ENCODE measurements around the gene GLMP.
"Not testable (repeated sequence)": the region's sequence is repeated elsewhere in the genome, so short reads cannot be mapped to it uniquely, and the experiment has no call there.

The GLMP gene, protein sequence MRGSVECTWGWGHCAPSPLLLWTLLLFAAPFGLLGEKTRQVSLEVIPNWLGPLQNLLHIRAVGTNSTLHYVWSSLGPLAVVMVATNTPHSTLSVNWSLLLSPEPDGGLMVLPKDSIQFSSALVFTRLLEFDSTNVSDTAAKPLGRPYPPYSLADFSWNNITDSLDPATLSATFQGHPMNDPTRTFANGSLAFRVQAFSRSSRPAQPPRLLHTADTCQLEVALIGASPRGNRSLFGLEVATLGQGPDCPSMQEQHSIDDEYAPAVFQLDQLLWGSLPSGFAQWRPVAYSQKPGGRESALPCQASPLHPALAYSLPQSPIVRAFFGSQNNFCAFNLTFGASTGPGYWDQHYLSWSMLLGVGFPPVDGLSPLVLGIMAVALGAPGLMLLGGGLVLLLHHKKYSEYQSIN

DNA sequence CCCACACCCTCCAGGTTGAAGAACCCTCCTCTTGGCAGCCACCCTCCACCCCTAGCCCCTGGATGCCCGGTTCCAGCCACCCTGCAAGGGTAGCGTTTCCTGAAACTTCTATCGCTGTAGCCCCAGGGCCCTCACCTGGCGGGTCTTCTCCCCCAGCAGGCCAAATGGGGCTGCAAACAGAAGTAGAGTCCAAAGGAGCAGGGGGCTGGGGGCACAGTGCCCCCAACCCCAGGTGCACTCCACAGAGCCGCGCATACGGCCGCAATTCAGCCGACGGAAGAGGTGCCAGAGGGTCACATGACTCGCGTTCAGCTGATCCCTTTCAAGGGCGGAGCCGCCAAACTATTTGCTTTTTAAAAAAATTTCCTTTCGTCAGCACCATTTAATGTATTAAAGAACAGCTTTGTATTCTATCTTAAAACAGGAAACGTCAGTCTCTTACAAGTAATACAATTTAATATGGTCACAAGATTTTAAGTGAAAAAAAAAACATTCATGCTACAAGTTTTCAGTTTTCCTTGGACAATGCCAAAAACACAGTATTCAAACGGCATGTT lies at the start of gene GLMP:
Gene GLMP (minus strand): TSS at position 289 of the 557 bp plus-strand sequence. CDS start 34 bp downstream, at position 255.
- DNase-seq (ENCODE audit: low read depth) = peak; percentile 17

DNA sequence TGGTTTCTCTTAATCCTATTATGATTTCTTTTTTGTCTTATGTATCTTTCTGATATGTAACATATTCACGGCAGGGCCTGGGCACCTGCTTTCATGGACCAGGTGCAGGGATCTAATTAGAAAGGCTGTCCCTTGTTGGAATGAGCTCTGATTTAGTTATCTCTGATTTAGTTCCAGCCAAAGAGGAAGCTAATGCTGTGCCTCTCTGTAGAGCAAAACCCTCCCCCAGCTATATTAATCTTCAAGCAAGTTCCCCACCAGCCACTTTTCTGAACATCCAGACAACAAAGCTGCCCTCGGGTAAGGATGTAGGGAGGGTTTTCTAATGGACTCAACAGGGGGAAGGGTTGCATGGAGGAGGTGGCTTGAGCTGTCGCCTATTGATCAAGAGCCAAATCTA lies 48.9 kb upstream of the GLMP start:
- no peak for DNase-seq (ENCODE audit: low read depth)

DNA sequence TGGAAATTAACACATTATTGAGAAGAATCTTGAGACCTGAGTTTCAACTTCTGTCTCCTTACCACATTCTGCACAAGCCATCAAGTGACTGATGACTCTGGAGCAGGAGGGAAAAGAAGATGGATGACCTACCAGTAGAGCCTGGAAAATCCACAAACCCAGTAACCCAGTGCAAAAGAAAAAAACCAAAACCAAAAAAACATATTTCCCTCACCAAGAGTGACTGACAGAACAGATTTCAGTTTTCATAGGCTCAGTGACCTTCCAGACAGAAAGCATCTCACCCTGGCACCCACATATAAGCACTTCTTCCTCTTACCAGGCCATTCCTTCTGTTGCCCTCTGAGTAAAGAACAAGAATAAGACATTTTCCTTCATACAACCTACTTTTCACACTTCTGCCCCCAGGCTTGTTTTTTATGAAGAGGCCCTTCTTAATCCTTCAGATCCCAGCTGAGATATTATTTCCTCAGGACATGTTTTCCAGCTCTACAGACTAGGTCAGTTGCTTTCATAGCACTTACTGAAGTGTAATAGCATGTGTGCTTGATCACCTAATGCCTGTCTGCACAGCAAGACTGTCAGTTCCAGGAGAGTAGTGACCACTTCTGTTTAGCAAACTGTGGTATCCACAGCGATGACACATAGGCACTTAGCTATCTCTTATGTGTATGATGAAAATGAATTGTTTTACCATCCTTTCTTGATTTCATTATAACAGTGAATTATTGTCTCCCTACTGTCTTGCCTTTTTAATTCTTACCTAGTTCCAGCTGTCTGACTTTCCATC lies 46.9 kb upstream of the GLMP start:
- no peak for DNase-seq (ENCODE audit: low read depth)

DNA sequence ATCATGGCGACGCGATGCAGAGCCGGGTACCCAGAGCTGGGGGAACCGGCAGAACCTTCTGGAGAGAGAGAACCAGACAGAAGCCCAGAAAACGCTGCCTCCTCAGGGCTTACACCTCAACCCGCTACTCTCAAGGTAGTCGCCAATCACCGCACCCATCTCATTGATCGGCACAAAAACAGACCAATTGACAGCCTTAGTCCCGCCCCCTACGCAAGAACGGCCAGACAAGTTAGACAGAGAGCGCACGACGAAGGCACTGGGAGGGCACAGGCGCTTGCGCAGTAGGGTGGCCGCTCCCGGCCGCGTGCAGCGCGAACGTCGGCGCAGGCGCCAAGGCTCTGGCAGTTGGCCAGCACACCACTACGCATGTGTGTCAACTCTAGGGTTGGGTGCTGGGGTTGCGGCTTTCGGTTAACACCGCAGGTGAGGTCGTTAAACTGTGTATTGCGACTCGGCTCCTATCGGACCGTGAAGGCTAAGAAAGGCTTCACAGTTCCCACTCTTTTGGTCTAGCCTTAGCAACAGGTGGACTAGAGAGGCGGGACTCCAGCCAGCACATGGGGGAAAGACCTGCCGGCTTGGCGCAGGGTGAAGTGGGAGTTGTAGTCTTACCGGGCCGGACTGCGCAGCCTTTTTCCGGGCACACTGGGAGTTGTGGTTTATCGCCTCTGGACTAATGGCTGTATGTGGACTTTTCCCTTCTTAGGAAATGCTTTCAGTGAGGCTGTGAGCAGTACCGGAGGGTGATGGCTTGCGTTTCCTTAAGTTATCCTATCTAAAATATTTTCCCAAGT lies 42.9 kb upstream of the GLMP start, which contains the start of the genes CCT3 and TSACC:
Gene CCT3 (minus strand): TSS at position 113 of the 797 bp plus-strand sequence. CDS start 108 bp downstream, at position 5.
Gene TSACC (plus strand): TSS at position 347 of the 797 bp plus-strand sequence. CDS start 1,232 bp downstream, outside the sequence.
- peak; percentile 97 for DNase-seq (ENCODE audit: low read depth)

DNA sequence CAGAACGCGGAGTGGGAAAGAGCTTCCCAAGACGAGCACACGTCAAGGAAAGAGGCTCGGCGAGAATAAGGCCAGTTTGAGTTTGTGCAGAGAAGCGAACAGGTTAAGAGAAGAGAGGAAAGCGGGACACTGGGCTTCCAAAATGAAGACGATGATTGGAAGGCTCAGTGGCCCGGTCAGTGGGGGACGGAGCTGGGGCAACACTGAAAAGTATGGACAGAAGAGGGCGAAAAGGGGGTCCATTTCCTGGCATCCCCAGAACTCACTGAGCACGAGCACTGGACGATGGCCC lies 42.4 kb upstream of the GLMP start:
- no peak for DNase-seq (ENCODE audit: low read depth)

DNA sequence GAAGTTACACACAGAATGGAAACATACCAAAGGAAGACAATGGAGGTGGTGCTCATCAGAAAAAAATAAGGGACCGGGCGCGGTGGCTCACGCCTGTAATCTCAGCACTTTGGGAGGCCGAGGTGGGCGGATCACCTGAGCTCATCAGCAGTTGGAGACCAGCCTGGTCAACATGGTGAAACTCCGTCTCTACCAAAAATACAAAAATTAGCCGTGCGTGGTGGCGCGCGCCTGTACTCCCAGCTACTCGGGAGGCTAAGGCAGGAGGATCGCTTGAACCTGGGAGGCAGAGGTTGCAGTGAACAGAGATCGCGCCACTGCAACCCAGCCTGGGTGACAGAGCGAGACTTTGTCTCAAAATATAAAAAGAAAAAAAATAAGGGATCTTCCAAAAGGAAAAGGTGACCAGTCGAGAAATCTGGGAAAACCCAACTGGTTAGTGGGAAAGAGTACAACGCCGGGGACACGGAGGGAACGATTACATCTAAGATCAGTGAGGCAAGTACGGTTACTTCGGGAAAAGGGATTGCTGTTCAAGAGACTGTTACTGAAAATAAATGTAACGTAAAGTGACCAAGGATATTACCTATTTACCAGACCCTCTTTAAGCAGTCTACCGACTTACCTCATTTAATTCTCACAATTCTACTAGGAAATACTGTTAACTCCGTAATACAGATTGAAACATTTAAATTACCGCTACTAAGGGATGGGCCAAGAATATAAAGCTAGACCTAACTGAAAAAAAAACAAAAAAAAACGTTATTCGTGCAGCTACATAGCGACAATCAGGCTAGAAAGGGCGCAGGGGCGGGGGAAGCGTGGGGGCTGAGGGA lies 41.8 kb upstream of the GLMP start:
- DNase-seq (ENCODE audit: low read depth) = no peak

DNA sequence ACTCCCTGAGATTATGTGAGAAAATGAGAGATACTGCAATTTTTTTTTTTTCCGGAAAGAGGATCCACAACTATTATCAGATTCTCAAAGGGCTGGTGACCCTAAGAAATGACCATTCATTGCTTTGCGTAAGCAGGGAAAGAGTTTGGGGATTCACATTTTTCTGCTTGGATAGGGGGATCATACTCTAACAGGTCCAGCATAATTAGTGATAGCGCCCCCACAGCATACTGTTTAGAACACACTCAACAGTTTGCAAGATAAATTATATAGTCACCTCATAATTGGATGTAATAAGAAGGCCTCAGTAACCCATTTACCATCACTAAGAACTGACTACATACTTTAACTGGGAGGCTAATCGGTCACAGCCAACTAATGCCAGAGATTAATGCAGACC lies 40.8 kb upstream of the GLMP start:
- DNase-seq (ENCODE audit: low read depth) = no peak

DNA sequence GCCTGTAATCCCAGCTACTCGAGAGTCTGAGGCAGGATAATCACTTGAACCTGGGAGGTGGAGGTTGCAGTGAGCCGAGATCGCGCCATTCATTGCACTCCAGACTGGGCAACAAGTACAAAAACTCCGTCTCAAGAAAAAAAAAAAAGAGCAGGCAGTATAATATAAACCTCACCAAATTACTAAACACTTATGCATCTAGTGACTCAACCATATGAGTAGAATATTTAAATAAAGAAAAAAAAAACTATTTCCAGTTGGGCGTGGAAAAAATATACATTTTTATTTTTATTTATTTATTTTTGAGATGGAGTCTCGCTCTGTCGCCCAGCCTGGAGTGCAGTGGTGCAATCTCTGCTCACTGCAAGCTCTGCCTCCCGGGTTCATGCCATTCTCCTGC lies 27.7 kb upstream of the GLMP start:
- DNase-seq (ENCODE audit: low read depth) = not testable (repeated sequence)

DNA sequence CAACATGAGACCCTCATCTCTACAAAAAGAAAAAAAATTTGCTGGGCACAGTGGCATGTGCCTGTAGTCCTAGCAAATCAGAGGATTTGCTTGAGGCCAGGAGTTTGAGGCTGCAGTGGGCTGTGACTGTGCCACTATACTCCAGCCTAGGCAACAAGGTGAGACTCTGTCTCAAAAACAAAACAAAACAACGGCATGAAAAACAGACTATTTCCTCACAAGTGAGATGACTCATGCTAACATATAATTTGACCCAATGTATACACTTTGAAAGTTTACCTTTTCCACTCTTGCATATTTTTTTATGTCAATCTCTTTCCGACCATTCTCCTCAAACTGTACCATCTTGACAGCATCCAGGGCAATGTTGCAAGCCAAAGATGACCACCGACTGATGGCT lies 25.1 kb upstream of the GLMP start:
- no peak for DNase-seq (ENCODE audit: low read depth)

DNA sequence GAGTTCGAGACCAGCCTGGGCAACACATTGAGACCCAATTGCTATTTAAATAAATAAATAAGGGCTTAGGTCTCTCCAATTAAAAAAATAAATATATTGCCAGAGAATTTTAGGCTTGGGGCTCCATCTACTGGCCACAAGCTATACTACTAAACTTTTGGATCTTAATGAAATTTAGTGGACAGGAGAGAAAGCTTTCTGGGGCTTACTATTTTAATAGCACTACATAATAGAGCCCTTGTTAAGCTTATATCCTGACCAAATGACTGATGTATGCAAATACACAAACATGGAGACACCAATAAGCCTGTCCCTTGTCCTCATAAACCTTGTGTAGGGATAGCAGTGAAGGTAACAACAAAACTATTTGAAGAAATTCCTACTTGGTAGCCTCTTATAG lies 24.2 kb upstream of the GLMP start:
- no peak for DNase-seq (ENCODE audit: low read depth)

DNA sequence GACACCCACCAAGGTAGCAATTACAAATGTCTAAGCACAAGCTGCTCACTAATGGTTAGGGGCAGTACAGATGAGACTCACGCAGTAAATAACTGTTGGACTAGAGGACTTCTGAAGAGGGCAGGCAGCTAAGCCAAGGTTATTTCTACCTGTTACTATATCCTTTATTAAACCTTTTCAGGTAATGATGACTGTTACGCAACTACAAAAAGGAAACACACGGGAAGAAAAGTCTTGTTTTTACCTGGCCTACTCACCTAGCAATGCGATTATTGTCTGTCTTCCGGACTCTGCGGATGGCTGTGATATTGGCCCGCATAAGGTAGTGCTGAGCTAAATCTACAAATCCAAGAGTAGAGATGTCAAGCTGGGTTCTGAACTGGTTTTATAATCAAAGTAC lies 21.4 kb upstream of the GLMP start:
- DNase-seq (ENCODE audit: low read depth) = no peak

DNA sequence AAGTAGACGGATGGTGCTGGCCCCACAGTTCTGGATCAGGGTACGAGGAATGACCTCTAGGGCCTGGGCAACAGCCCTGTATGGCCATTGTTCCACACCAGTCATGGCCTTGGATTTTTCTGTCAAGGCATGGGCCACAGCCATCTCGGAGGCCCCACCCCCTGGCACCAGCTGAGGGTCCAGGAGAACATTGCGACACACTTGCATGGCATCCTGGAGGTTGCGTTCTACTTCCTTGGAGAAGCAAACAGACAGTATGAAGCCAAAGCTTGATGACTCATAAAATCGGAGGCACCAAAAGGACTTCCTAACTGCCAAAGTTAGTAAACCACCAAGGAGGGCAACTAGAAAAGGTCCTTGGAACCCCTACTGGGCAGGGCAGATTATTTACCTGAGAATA lies 15.5 kb upstream of the GLMP start:
- no peak for DNase-seq (ENCODE audit: low read depth)

DNA sequence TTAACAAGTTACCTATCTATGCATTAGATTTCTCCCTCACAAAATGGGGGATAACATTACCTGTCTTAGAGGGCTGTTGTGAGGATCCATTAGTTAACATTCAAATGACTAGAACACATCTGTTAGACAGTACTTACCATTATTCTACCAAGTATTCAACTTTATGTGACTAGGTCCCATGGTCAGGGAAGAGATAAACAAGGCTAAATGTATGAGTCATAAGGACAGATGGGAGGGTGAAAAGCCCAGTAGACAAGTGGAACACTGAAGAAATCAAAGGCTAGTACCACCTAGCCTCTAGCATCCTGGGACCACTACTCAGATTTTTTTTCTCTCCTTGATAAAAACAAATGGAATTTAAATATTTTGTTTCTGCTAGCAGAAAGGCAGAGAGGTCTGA lies 12.6 kb upstream of the GLMP start:
- DNase-seq (ENCODE audit: low read depth) = no peak

DNA sequence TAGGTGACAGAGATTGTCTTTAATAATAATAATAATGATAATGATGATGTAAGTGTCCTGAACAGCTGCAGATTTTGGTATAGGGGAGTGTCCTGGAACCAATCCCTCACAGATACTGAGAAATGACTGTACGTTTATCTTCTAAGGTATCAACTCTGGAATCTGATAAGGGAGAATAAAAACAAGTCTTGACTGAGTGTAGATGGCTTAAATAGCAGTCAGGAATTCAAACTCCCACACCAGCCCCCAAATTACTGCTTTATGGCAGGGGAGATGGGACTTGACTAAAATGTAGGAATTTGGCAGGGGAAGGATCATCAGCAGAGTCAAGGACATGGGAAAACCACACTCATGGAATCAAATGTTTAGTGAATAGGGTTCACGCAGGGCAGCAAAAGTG lies 9.7 kb upstream of the GLMP start:
- no peak for DNase-seq (ENCODE audit: low read depth)

DNA sequence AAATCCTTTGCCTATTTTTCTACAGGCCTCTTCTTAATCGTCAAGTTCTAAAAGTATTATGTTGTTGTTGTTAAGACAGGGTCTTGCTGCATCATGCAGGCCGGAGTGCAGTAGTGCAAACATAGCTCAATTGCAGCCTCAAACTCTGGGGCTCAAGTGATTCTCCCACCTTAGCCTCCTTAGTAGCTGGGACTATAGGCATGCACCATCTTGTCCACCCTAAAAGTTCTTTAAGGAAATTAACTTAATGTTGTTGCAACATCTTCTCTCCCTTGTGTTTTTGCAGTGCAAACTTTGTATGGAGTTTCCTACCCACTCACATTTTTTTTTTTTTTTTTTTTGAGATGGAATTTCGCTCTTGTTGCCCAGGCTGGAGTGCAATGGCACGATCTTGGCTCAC lies 7.8 kb upstream of the GLMP start:
- DNase-seq (ENCODE audit: low read depth) = no peak

DNA sequence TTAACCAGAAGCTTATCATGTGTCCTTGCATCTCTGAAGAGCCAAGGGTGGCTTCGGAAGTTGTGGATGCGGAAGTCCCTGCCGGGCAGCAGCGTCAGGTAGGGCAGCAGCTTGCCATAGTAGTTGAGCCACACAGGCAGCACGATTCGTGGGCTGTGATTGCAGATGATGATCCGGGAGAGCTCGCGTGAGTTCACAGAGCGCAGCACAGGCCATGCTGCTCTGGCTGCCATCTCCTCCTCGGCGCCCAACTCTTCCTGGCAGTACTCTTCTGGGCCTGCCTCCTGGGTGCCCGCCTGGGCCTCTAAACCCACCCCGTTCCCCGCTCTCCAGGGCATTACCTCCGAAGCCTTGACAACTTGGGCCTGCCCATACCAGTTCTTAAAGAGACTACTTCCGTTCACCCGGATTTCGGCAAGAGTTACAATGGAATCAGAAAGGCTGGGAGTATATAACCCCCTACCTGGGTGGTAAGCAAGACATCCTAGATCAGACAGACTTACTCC lies 3.4 kb upstream of the GLMP start, which contains the start of gene VHLL:
Gene VHLL (minus strand): TSS at position 456 of the 506 bp plus-strand sequence. CDS start 118 bp downstream, at position 338.
- no peak for DNase-seq (ENCODE audit: low read depth)

DNA sequence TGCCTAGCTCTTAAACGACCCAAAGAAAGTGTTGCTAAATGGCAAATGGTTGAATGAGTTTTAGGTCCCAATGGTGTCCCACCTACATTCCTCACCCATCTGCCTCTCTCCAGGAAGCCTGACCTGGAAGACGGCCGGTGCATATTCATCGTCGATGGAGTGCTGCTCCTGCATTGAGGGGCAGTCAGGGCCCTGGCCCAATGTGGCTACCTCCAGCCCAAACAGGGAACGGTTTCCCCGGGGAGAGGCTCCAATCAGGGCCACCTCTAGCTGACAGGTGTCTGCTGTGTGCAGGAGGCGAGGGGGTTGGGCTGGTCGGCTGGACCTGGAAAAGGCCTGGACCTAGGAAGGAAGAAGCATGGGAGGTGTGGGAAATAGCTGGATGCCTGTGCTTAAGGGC lies 1.6 kb downstream of the GLMP start:
- no peak for DNase-seq (ENCODE audit: low read depth)

DNA sequence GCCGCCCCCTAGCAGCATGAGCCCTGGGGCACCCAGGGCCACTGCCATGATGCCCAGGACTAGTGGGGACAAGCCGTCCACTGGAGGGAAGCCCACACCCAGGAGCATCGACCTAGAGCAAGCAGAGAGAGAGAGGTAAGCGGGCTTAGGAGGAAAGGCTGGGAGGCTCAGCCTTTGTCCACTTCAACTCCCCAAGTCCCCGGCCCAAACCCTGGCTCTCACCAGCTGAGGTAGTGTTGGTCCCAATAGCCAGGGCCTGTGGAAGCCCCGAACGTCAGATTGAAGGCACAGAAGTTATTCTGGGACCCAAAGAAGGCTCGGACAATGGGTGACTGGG lies 2.4 kb downstream of the GLMP start:
- no peak for DNase-seq (ENCODE audit: low read depth)

DNA sequence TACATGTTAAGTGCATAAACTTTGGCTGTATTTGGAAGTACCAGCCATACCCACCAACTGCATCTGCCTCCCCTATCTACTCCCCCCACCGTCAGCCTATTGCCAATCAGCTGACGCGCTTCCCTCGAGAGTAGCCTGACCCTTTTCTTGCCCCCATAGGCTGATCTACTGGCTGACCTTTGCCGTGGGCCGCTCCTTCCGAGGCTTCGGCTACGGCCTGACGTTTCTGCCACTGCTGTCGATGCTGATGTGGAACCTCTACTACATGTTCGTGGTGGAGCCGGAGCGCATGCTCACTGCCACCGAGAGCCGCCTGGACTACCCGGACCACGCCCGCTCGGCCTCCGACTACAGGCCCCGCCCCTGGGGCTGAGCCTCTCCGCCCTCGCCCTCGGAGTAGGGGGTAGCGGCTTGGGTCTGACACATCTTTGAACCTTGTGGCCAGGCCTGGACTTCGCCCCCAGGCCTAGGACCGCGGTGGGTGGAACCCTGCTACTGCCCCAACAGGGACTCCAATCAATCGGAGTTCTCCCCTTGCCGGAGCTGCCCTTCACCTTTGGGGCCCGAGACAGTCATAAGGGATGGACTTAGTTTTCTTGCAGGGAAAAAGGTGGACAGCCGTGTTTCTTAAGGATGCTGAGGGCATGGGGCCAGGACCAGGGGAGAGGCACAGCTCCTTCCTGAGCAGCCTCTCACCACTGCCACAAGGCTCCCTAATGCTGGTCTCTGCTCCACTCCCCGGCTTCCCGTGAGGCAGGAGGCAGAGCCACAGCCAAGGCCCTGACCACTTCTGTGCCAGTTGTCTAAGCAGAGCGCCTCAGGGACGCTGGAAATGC lies 4.0 kb downstream of the GLMP start:
- DNase-seq (ENCODE audit: low read depth) = no peak

DNA sequence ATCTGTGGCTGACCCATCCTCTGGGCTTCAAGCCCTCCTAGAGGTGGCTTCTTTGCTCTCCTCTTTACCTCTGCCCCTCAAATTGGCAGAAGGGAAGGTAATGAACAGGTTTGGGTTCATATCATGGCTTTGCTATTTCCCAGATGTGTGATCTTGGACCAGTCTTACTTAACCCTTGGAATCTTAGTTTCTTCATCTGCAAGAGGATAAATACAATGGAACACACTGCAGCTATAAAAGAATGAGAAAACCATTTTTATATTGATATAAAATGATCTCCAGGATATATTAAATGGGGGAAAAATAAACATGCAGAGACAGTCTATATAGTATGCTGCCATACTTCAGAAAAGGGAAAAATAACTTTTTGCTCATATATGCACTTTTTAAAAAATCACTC lies 5.6 kb downstream of the GLMP start:
- DNase-seq (ENCODE audit: low read depth) = no peak

All from stimulated activated CD8-positive, alpha-beta memory T cell treated with anti-CD3 and anti-CD28 coated beads, Interleukin-7, amount 100 ng/mL, for 24 hours (primary cell).